Neural cell (in vitro differentiated cells): ENCODE measurements around the gene SNTB2. TPM values are rescaled to one million over a fixed set of nuclear protein-coding genes. Genes with fewer than 3 reads are reported as not detected.

ENCODE experiments used
- H2AFZ ChIP-seq: fragments of 200-600, 300-800 bp; sonication (generic), shearing (Covaris generic); 2 replicates; pipeline ENCODE4 v1.6.0; 2014; ENCODE audit warnings: low read depth, mild to moderate bottlenecking, antibody characterized with exemption, low read length, moderate library complexity
- H3F3A ChIP-seq: fragments of 200-600 bp; shearing (Covaris generic); 2 replicates; pipeline ENCODE4 v1.6.1; 2016; ENCODE audit warnings: mild to moderate bottlenecking, moderate library complexity, mixed read lengths, antibody characterized with exemption, low read length; ENCODE audit not compliant: insufficient read depth, poor library complexity, severe bottlenecking
- H3K27ac ChIP-seq: fragments of 200-600, 300-800 bp; sonication (generic), shearing (Covaris generic); 2 replicates; pipeline ENCODE4 v1.5.1; 2014; ENCODE audit warnings: mild to moderate bottlenecking, low read length, moderate library complexity
- H3K27me3 ChIP-seq: fragments of 300-800, 200-600 bp; sonication (generic), shearing (Covaris generic); 2 replicates; pipeline ENCODE4 v1.6.0; 2014; ENCODE audit warnings: mild to moderate bottlenecking, low read depth, low read length, moderate library complexity; ENCODE audit not compliant: insufficient read depth
- H3K36me3 ChIP-seq: fragments of 300-800, 200-600 bp; sonication (generic), shearing (Covaris generic); 2 replicates; pipeline ENCODE4 v1.5.1; 2014; ENCODE audit warnings: mild to moderate bottlenecking, antibody characterized with exemption, low read length, moderate library complexity; ENCODE audit not compliant: insufficient read depth
- H3K4me2 ChIP-seq: fragments of 300-800, 200-600 bp; sonication (generic), shearing (Covaris generic); 2 replicates; pipeline ENCODE4 v1.6.0; 2014; ENCODE audit warnings: mild to moderate bottlenecking, low read length
- H3K4me3 ChIP-seq: fragments of 300-800, 200-600 bp; sonication (generic), shearing (Covaris generic); 2 replicates; pipeline ENCODE4 v1.5.1; 2014; ENCODE audit warnings: mild to moderate bottlenecking, low read length, moderate library complexity
- H3K79me2 ChIP-seq: fragments of 200-600 bp; shearing (Covaris generic); replicated peaks from 2 replicates; pipeline ENCODE4 v1.6.0; 2014; ENCODE audit warnings: mild to moderate bottlenecking, low read length, moderate library complexity; ENCODE audit not compliant: insufficient read depth
- H3K9ac ChIP-seq: fragments of 300-800, 200-600 bp; sonication (generic), shearing (Covaris generic); 2 replicates; pipeline ENCODE4 v1.6.1; 2016; ENCODE audit warnings: mild to moderate bottlenecking, low read length, mixed read lengths
- H3K9me2 ChIP-seq: fragments of 200-600 bp; shearing (Covaris generic); 2 replicates; pipeline ENCODE4 v1.6.1; 2016; ENCODE audit warnings: mild to moderate bottlenecking, low read length, mixed read lengths; ENCODE audit not compliant: insufficient read depth
- H3K9me3 ChIP-seq: fragments of 200-600, 300-800 bp; sonication (generic), shearing (Covaris generic); 2 replicates; pipeline ENCODE4 v1.6.1; 2016; ENCODE audit warnings: mild to moderate bottlenecking, mixed run types, low read length, moderate library complexity, mixed read lengths
- H4K20me1 ChIP-seq: fragments of 200-600 bp; shearing (Covaris generic); 2 replicates; pipeline ENCODE4 v1.6.1; 2016; ENCODE audit warnings: mild to moderate bottlenecking, mixed run types; ENCODE audit not compliant: insufficient read depth
- CTCF ChIP-seq: fragments of 450-650 bp; IDR thresholded peaks from 2 replicates; pipeline ENCODE4 v1.5.1; 2014; ENCODE audit warnings: antibody characterized with exemption, mild to moderate bottlenecking, moderate library complexity; ENCODE audit not compliant: poor library complexity, severe bottlenecking
- EP300 ChIP-seq: fragments of 450-650 bp; conservative IDR thresholded peaks from 2 replicates; pipeline ENCODE4 v1.6.1; 2014; ENCODE audit warnings: antibody characterized with exemption, mild to moderate bottlenecking, moderate library complexity; ENCODE audit not compliant: poor library complexity, severe bottlenecking
- EZH2 ChIP-seq: fragments of 200-600, 300-800 bp; shearing (Covaris generic), sonication (generic); IDR thresholded peaks from 2 replicates; pipeline ENCODE4 v1.6.1; 2014; ENCODE audit warnings: antibody characterized with exemption, low read length, borderline replicate concordance, mild to moderate bottlenecking; ENCODE audit not compliant: insufficient read depth, poor library complexity, severe bottlenecking
- MXI1 ChIP-seq: fragments of 450-650 bp; conservative IDR thresholded peaks from 2 replicates; pipeline ENCODE4 v1.6.1; 2014; ENCODE audit warnings: antibody characterized with exemption, mild to moderate bottlenecking; ENCODE audit not compliant: poor library complexity, severe bottlenecking
- POLR2AphosphoS5 ChIP-seq: IDR thresholded peaks from 2 replicates; pipeline ENCODE4 v1.6.1; 2012
- RAD21 ChIP-seq: fragments of 450-650 bp; conservative IDR thresholded peaks from 2 replicates; pipeline ENCODE4 v1.6.1; 2014; ENCODE audit warnings: antibody characterized with exemption, mild to moderate bottlenecking, moderate library complexity
- REST ChIP-seq: IDR thresholded peaks from 2 replicates; pipeline ENCODE4 v1.6.1; 2012; ENCODE audit warnings: borderline replicate concordance
- SMC3 ChIP-seq: fragments of 450-650 bp; conservative IDR thresholded peaks from 2 replicates; pipeline ENCODE4 v1.6.1; 2014; ENCODE audit warnings: antibody characterized with exemption, mild to moderate bottlenecking, moderate library complexity; ENCODE audit not compliant: poor library complexity
- TAF1 ChIP-seq: IDR thresholded peaks from 2 replicates; pipeline ENCODE4 v1.6.1; 2012; ENCODE audit warnings: low read depth
- polyA plus RNA-seq: library from polyadenylated mRNA; depleted of rRNA; stranded (reverse); fragments of >200 nt; gene quantifications from 2 replicates; pipeline ENCODE4 v1.2.3, GENCODE V29; 2014

Gene SNTB2
- polyA plus RNA-seq, 1 donor from 2014 or later, result 7.0 TPM

GRCh38 chr16:69195369-69196029, 8.5 kb downstream of the SNTB2 start:
- Histone ChIP-seq H3K9me3 (no peaks in the 10 kb centered on the region), H3K36me3 (no peaks in the 10 kb centered on the region), H3K9ac (no peak overlapping the region), H3F3A (no peaks in the 10 kb centered on the region), H2AFZ (no peak overlapping the region), H3K27me3 (no peaks in the 10 kb centered on the region), H3K4me3 (no peak overlapping the region), H4K20me1 (no peaks in the 10 kb centered on the region), H3K4me2 (no peak overlapping the region), H3K9me2 (no peaks in the 10 kb centered on the region), H3K27ac (no peak overlapping the region), H3K79me2 (peaks cover 19% of the 10 kb centered on the region)
- TF ChIP-seq EP300, result no peak
- no peak for TF ChIP-seq MXI1
- TF ChIP-seq POLR2AphosphoS5, result no peak
- TF ChIP-seq CTCF, result no peak
- no peak for TF ChIP-seq EZH2
- no peak for TF ChIP-seq SMC3
- no peak for TF ChIP-seq TAF1
- TF ChIP-seq REST, result no peak

- no peaks in the 10 kb centered on the region for H3K27me3 ChIP-seq
- no peak overlapping the region for H3K9ac ChIP-seq
- no peak overlapping the region for H3K27ac ChIP-seq
- H2AFZ ChIP-seq, result no peak overlapping the region
- no peaks in the 10 kb centered on the region for H3K9me2 ChIP-seq
- no peak for TF ChIP-seq TAF1
- TF ChIP-seq REST, result no peak
- TF ChIP-seq POLR2AphosphoS5, result no peak
- no peak for TF ChIP-seq SMC3
- no peak for TF ChIP-seq EP300
- TF ChIP-seq CTCF, result no peak
- TF ChIP-seq MXI1, result no peak
- no peak for TF ChIP-seq RAD21
- TF ChIP-seq EZH2, result no peak
- H3K9me3 ChIP-seq, result no peaks in the 10 kb centered on the region
- no peaks in the 10 kb centered on the region for H4K20me1 ChIP-seq
- H3K4me3 ChIP-seq, result no peak overlapping the region
- H3K4me2 ChIP-seq, result no peak overlapping the region
- H3K79me2 ChIP-seq, result peaks cover 13% of the 10 kb centered on the region
- no peaks in the 10 kb centered on the region for H3K36me3 ChIP-seq
- H3F3A ChIP-seq, result no peaks in the 10 kb centered on the region
Measured at GRCh38 chr16:69197573-69197972, 10.6 kb downstream of the SNTB2 start.
